Esophagus (tissue), 2 donors: Measurements from ENCODE around the gene HOXD12. TPM values are rescaled to one million over a fixed set of nuclear protein-coding genes. Genes with fewer than 3 reads are reported as not detected.

Experiments
- H3K27ac ChIP-seq, 2 donors: one replicate each; pipeline ENCODE4 v1.5.1; 2013; ENCODE audit warnings: low read depth in 2 of 2, mild to moderate bottlenecking in 2 of 2, inconsistent platforms in 1 of 2, low read length in 1 of 2, moderate library complexity in 1 of 2
- H3K27me3 ChIP-seq, 2 donors: one replicate each; pipeline ENCODE4 v1.6.1; 2013; ENCODE audit warnings: low read length in 2 of 2, control low read depth in 1 of 2, mild to moderate bottlenecking in 1 of 2; ENCODE audit not compliant: insufficient read depth in 2 of 2, control insufficient read depth in 1 of 2
- H3K36me3 ChIP-seq, 2 donors: one replicate each; pipeline ENCODE4 v1.6.1; 2013; ENCODE audit warnings: low read length in 1 of 2; ENCODE audit not compliant: control insufficient read depth in 2 of 2, insufficient read depth in 2 of 2
- H3K4me1 ChIP-seq, 2 donors: one replicate each; pipeline ENCODE4 v1.6.1; 2013; ENCODE audit warnings: low read length in 1 of 2; ENCODE audit not compliant: control insufficient read depth in 2 of 2, insufficient read depth in 2 of 2
- H3K4me3 ChIP-seq, 2 donors: one replicate each; pipeline ENCODE4 v1.5.1; 2013; ENCODE audit warnings: low read length in 2 of 2, mild to moderate bottlenecking in 2 of 2, low read depth in 1 of 2, moderate library complexity in 1 of 2
- H3K9me3 ChIP-seq, 2 donors: one replicate each; pipeline ENCODE4 v1.6.1; 2013; ENCODE audit warnings: mild to moderate bottlenecking in 2 of 2, low read depth in 1 of 2, low read length in 1 of 2, moderate library complexity in 1 of 2; ENCODE audit not compliant: control insufficient read depth in 2 of 2, insufficient read depth in 1 of 2
- WGBS, 2 donors: extraction: QIAGEN DNeasy Blood & Tissue Kit; methylation state at CpG; one replicate each; pipeline ENCODE4 v1.1.7; 2013; 5-methylcytosine and 5-hydroxymethylcytosine counted together
- polyA plus RNA-seq, 2 donors: library from polyadenylated mRNA; stranded (reverse); fragments of 200-250 nt; gene quantifications; one replicate each; pipeline ENCODE4 v1.2.3, GENCODE V29; 2013
- donor health status: healthy with polysubstance abuse.
- donor health status: Bipolar disorder and iron deficiency.

Gene HOXD12
- polyA plus RNA-seq, 2 donors = not detected

- peaks cover 4 to 10% of the 10 kb centered on the region in 2 donors for H3K4me1 ChIP-seq
- H3K4me3 ChIP-seq = no peak overlapping the region
- H3K9me3 ChIP-seq = peaks cover 8 to 26% of the 10 kb centered on the region in 2 donors
- 6 to 7% methylated on average over 46 of the region's 46 CpGs for WGBS, 2 donors
- no peaks in the 10 kb centered on the region for H3K36me3 ChIP-seq
- H3K27ac ChIP-seq = no peak overlapping the region
- H3K27me3 ChIP-seq = peaks cover 2 to 55% of the 10 kb centered on the region in 2 donors
These were observed 13.5 kb upstream of the HOXD12 start for GRCh38 chr2:176085861-176086771.

GRCh38 chr2:176087330-176088047, 12.1 kb upstream of the HOXD12 start:
- Histone ChIP-seq H3K4me1 (peaks cover 7 to 8% of the 10 kb centered on the region in 2 donors), H3K9me3 (peaks cover 0 to 19% of the 10 kb centered on the region in 2 donors), H3K36me3 (no peaks in the 10 kb centered on the region), H3K27me3 (peaks cover 2 to 55% of the 10 kb centered on the region in 2 donors), H3K27ac (no peak overlapping the region), H3K4me3 (no peak overlapping the region)
- 30 to 38% methylated on average over 29 of the region's 29 CpGs for WGBS, 2 donors

GRCh38 chr2:176088048-176088936, 11.3 kb upstream of the HOXD12 start:
- peaks cover 2 to 52% of the 10 kb centered on the region in 2 donors for H3K27me3 ChIP-seq
- 5 to 8% methylated on average over 49 of the region's 49 CpGs for WGBS, 2 donors
- H3K4me1 ChIP-seq = peaks cover 9 to 11% of the 10 kb centered on the region in 2 donors
- H3K36me3 ChIP-seq = no peaks in the 10 kb centered on the region
- no peak overlapping the region for H3K27ac ChIP-seq
- H3K9me3 ChIP-seq = peaks cover 0 to 14% of the 10 kb centered on the region in 2 donors
- peak overlapping the region; percentile 21 to 37 for H3K4me3 ChIP-seq

GRCh38 chr2:176088937-176089842, 10.4 kb upstream of the HOXD12 start:
- Histone ChIP-seq H3K4me1 (peaks cover 8 to 15% of the 10 kb centered on the region in 2 donors), H3K4me3 (no peak overlapping the region), H3K9me3 (peaks cover 0 to 16% of the 10 kb centered on the region in 2 donors), H3K27me3 (peaks cover 2 to 51% of the 10 kb centered on the region in 2 donors), H3K36me3 (no peaks in the 10 kb centered on the region), H3K27ac (no peak overlapping the region)
- 7 to 10% methylated on average over 6 of the region's 6 CpGs for WGBS, 2 donors

GRCh38 chr2:176089843-176090395, 9.7 kb upstream of the HOXD12 start:
- Histone ChIP-seq H3K27me3 (peaks cover 2 to 53% of the 10 kb centered on the region in 2 donors), H3K27ac (no peak overlapping the region), H3K4me1 (peaks cover 8 to 15% of the 10 kb centered on the region in 2 donors), H3K9me3 (peaks cover 0 to 17% of the 10 kb centered on the region in 2 donors), H3K4me3 (no peak overlapping the region), H3K36me3 (no peaks in the 10 kb centered on the region)

GRCh38 chr2:176090862-176091261, 8.7 kb upstream of the HOXD12 start:
- WGBS, 2 donors = 25 to 30% methylated on average over 5 of the region's 5 CpGs
- Histone ChIP-seq H3K4me1 (peaks cover 8 to 14% of the 10 kb centered on the region in 2 donors), H3K27ac (no peak overlapping the region), H3K4me3 (no peak overlapping the region), H3K27me3 (peaks cover 2 to 47% of the 10 kb centered on the region in 2 donors), H3K9me3 (peaks cover 0 to 14% of the 10 kb centered on the region in 2 donors), H3K36me3 (no peaks in the 10 kb centered on the region)

- Histone ChIP-seq H3K9me3 (peaks cover 0 to 12% of the 10 kb centered on the region in 2 donors), H3K36me3 (no peaks in the 10 kb centered on the region), H3K27ac (no peak overlapping the region), H3K4me1 (peaks cover 8 to 13% of the 10 kb centered on the region in 2 donors), H3K27me3 (peaks cover 0 to 43% of the 10 kb centered on the region in 2 donors), H3K4me3 (no peak overlapping the region)
- WGBS, 2 donors = 8 to 14% methylated on average over 31 of the region's 31 CpGs
These were observed 8.0 kb upstream of the HOXD12 start for GRCh38 chr2:176091329-176092258.
